Mesodermal cell (in vitro differentiated cells): ENCODE measurements around the gene MAPK8IP3. TPM values are rescaled to one million over a fixed set of nuclear protein-coding genes. Genes with fewer than 3 reads are reported as not detected.

Experiments used
- H3K27ac ChIP-seq: 2 replicates; pipeline ENCODE4 v1.7.0; 2013; ENCODE audit warnings: mild to moderate bottlenecking, low read depth, low read length, moderate library complexity; ENCODE audit not compliant: severe bottlenecking
- H3K36me3 ChIP-seq: 2 replicates; pipeline ENCODE4 v1.7.1; 2013; ENCODE audit warnings: mild to moderate bottlenecking, low read length, moderate library complexity; ENCODE audit not compliant: control insufficient read depth, insufficient read depth
- H3K4me1 ChIP-seq: one replicate; pipeline ENCODE4 v1.7.1; 2013; ENCODE audit warnings: mild to moderate bottlenecking, low read length; ENCODE audit not compliant: insufficient read depth, control insufficient read depth, poor library complexity, severe bottlenecking
- H3K4me3 ChIP-seq: 2 replicates; pipeline ENCODE4 v1.7.0; 2013; ENCODE audit warnings: low read length, control low read depth, mild to moderate bottlenecking; ENCODE audit not compliant: insufficient read depth, poor library complexity, severe bottlenecking; ENCODE audit errors: extremely low read depth
- H3K9me3 ChIP-seq: 2 replicates; pipeline ENCODE4 v1.7.1; 2013; ENCODE audit warnings: mild to moderate bottlenecking, low read length, moderate library complexity; ENCODE audit not compliant: control insufficient read depth
- WGBS, 2 experiments: methylation state at CpG; one replicate each; pipeline ENCODE4 v1.1.5; 2013; ENCODE audit warnings: missing lambda C conversion rate in 2 of 2; ENCODE audit not compliant: insufficient coverage in 2 of 2; 5-methylcytosine and 5-hydroxymethylcytosine counted together
- polyA plus RNA-seq, 2 experiments: library from polyadenylated mRNA; stranded (reverse); fragments of 50-300 nt; gene quantifications; one replicate each; pipeline ENCODE4 v1.2.3, GENCODE V29; 2013

Gene MAPK8IP3, protein sequence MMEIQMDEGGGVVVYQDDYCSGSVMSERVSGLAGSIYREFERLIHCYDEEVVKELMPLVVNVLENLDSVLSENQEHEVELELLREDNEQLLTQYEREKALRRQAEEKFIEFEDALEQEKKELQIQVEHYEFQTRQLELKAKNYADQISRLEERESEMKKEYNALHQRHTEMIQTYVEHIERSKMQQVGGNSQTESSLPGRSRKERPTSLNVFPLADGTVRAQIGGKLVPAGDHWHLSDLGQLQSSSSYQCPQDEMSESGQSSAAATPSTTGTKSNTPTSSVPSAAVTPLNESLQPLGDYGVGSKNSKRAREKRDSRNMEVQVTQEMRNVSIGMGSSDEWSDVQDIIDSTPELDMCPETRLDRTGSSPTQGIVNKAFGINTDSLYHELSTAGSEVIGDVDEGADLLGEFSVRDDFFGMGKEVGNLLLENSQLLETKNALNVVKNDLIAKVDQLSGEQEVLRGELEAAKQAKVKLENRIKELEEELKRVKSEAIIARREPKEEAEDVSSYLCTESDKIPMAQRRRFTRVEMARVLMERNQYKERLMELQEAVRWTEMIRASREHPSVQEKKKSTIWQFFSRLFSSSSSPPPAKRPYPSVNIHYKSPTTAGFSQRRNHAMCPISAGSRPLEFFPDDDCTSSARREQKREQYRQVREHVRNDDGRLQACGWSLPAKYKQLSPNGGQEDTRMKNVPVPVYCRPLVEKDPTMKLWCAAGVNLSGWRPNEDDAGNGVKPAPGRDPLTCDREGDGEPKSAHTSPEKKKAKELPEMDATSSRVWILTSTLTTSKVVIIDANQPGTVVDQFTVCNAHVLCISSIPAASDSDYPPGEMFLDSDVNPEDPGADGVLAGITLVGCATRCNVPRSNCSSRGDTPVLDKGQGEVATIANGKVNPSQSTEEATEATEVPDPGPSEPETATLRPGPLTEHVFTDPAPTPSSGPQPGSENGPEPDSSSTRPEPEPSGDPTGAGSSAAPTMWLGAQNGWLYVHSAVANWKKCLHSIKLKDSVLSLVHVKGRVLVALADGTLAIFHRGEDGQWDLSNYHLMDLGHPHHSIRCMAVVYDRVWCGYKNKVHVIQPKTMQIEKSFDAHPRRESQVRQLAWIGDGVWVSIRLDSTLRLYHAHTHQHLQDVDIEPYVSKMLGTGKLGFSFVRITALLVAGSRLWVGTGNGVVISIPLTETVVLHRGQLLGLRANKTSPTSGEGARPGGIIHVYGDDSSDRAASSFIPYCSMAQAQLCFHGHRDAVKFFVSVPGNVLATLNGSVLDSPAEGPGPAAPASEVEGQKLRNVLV (N-terminal part only)
- polyA plus RNA-seq (2013, experiment 1 of 2), result 77.3 TPM
- polyA plus RNA-seq (2013, experiment 2 of 2), result 50.7 TPM

DNA sequence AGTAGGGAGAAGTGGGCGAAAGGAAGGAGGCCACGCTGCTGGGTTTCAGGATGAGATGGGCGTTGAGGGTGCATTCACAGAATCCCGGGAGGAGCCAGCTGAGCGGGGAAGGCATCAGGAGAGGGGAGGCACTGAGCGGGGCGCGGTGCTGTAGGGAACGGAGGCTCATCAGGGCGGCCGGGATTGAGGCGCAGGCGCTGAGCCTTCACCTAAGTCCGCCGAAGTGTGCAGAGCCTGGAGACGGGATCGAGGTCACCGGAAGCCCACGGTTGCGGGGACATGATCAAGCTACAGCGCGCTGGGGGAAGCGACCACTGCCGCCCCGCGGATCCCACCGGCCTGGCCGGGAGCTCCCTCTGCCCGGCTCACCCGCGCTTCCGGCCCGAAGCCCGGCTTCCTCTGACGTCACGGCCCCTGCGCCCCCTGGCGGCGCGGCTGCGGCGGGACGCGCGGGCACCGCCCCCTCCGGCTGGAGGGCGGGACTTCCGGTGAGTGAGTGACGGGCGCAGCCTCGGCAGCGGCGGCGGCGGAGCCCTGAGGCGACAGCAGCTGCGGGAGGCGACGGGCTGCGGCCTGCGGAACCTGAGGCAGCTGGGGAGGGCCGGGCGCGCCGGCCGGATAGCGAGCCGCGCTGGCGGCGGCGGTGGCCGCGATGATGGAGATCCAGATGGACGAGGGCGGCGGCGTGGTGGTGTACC lies at the start of gene MAPK8IP3:
Gene MAPK8IP3 (plus strand): TSS at position 508 of the 698 bp plus-strand sequence. CDS start 145 bp downstream, at position 653.
- peak within 1 kb of the TSS; percentile 95 for H3K4me3 ChIP-seq
- 0% methylated on average over 61 to 71 of the region's 79 CpGs for WGBS, 2 experiments
- peak within 1 kb of the TSS; percentile 93 for H3K27ac ChIP-seq
- H3K4me1 ChIP-seq, result peaks cover 21% of the 10 kb centered on the region
- H3K9me3 ChIP-seq, result no peaks in the 10 kb centered on the region
- H3K36me3 ChIP-seq, result peaks cover 33% of the 10 kb centered on the region

DNA sequence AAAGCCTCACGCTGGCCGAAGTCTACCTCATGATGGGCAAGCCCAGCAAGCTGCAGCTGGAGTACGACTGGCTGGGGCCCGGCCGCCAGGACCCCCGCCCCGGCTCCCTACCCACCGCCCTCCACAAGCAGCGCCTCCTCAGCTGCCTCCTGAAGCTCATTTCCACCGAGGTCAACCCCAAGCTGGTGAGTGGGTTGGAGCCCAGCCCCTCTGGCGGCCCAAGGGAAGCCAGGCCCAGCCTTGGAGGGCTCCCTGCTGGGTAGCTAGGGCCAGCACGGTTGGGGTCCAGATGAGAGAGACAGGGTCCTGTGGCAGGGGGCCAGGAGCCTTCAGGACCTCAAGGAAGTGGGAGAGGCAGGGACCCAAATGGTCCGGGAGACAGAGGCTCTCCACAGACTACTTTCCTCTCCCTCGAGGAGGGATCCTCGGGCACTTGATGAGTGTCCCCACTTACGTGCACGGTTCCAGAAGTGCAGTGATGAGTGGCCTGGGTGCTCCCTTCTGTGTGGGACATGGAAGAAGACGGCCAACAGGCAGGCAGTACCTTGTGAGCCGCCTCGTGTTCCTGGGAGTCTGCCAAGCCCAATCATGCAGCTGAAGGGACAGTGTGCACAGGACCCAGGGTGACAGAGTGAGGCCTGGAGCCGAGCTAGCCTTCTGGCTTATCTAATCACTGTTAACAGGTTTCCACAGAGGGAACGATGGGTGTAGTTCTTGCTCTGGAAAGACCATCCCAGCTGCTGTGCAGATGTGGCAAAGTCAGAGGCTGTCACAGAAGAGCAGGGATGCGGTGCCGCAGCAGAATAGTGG lies 49.0 kb upstream of the MAPK8IP3 start:
- Histone ChIP-seq H3K36me3 (peaks cover 76% of the 10 kb centered on the region), H3K9me3 (no peaks in the 10 kb centered on the region), H3K4me3 (no peak overlapping the region), H3K27ac (no peak overlapping the region), H3K4me1 (no peaks in the 10 kb centered on the region)
- 92 to 95% methylated on average over 22 to 23 of the region's 24 CpGs for WGBS, 2 experiments

DNA sequence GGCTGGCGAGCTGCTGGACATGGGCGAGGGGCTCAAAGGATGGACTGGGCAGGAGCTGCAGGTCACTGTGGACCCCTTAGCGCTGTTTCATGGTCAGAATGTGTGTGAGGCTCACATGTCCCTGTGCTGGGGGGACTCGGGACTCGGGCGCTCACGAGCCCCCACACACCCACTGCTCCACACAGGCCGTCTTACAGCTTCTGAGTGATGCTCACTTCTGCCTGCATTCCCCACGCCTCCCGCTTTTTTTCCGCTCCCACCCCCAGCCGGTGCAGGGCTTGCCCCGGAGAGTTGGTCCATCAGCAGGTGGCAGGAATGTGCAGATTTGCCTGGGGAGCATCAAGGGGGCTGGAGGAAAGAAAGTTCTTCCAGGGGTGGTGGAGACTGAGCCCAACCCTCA lies 48.2 kb upstream of the MAPK8IP3 start:
- Histone ChIP-seq H3K36me3 (peaks cover 76% of the 10 kb centered on the region), H3K27ac (no peak overlapping the region), H3K4me3 (no peak overlapping the region), H3K9me3 (no peaks in the 10 kb centered on the region), H3K4me1 (no peaks in the 10 kb centered on the region)
- WGBS, 2 experiments, result 98 to 100% methylated on average over 5 to 7 of the region's 13 CpGs

DNA sequence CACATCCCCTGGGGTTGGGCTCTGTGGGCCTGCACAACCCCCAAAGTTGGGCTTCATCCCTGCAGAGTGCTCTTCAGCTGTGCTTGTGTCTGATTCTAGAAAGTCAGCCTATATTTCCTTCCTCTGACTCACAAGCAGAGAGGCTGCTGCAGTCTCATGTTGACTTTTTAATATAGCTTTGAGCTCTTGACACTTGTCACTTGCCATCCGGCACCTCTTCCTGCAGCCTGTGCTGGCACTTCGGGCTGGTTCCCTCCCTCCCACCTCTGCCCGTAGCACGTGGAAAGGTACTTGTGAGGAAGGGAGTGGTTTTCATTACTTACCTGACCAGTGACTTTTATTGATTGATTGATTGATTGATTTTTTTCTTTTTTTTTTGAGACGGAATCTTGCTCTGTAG lies 47.0 kb upstream of the MAPK8IP3 start:
- no peak overlapping the region for H3K4me3 ChIP-seq
- H3K4me1 ChIP-seq, result no peaks in the 10 kb centered on the region
- H3K27ac ChIP-seq, result no peak overlapping the region
- peaks cover 78% of the 10 kb centered on the region for H3K36me3 ChIP-seq
- no peaks in the 10 kb centered on the region for H3K9me3 ChIP-seq
- 86 to 100% methylated on average over 1 to 2 of the region's 5 CpGs for WGBS, 2 experiments

DNA sequence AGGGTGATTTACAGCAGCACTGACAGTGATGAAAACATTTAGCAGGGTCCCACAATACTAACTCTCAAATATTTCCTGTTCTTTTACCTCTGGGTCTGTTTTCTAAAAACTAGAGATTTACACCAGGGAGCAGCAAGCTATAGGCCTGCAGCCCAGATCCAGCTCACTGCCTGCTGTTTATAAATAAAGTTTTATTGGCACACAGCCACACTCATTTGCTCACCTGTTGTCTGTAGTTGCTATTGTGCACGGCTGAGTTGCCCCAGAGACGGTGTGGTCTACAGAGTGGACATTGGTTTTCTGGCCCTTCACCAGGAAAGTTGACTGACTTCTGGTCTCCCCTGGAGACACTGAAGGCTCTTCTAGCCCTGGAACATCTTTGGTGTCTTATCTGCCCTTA lies 44.2 kb upstream of the MAPK8IP3 start:
- Histone ChIP-seq H3K4me3 (no peak overlapping the region), H3K36me3 (peaks cover 75% of the 10 kb centered on the region), H3K4me1 (no peaks in the 10 kb centered on the region), H3K9me3 (no peaks in the 10 kb centered on the region), H3K27ac (no peak overlapping the region)
- WGBS, 2 experiments, result 100% methylated on average over 2 of the region's 2 CpGs

DNA sequence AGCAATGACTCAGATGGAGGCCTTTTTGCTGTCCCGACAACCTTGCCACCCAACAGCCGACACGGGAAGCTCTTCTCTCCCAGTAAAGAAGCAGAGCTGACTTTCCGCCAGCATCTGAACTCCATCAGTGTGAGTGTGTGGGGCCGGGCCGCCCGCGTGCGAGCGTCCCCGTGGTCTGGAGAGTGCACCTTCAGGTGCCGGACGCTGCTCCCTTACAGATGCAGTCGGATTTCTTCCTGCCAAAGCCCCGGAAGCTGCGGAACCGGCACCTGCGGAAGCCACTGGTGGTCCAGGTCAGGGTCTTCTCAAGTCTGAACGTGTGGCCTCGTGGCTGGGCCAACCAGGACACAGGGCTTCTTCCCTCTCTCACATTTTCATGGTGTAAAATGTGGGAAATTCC lies 43.5 kb upstream of the MAPK8IP3 start:
- WGBS, 2 experiments, result 98% methylated on average over 17 to 19 of the region's 20 CpGs
- H3K27ac ChIP-seq, result no peak overlapping the region
- H3K9me3 ChIP-seq, result no peaks in the 10 kb centered on the region
- H3K36me3 ChIP-seq, result peaks cover 75% of the 10 kb centered on the region
- H3K4me1 ChIP-seq, result no peaks in the 10 kb centered on the region
- H3K4me3 ChIP-seq, result no peak overlapping the region

DNA sequence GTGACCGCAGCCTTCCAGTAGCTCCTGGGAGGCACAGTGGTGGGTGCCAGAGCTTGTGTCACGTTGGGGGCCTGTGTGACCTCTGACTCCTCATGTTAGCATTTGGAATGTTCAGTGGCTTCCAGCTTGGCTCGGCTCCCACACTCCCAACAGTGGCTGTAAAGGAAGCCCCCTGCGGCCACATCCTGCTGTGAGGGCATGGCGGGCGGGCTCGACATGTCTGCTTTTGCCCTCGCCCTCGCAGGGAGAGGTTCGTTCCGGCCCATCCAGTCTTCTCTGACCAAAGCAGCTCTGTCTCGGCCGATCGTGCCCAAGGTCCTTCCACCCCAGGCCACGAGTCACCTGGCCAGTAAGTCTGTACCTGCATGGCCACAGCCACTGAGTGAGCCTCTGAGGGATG lies 40.2 kb upstream of the MAPK8IP3 start:
- H3K9me3 ChIP-seq, result no peaks in the 10 kb centered on the region
- H3K4me3 ChIP-seq, result no peak overlapping the region
- WGBS, 2 experiments, result 85 to 93% methylated on average over 12 to 15 of the region's 15 CpGs
- H3K27ac ChIP-seq, result no peak overlapping the region
- H3K4me1 ChIP-seq, result no peaks in the 10 kb centered on the region
- H3K36me3 ChIP-seq, result peaks cover 91% of the 10 kb centered on the region

DNA sequence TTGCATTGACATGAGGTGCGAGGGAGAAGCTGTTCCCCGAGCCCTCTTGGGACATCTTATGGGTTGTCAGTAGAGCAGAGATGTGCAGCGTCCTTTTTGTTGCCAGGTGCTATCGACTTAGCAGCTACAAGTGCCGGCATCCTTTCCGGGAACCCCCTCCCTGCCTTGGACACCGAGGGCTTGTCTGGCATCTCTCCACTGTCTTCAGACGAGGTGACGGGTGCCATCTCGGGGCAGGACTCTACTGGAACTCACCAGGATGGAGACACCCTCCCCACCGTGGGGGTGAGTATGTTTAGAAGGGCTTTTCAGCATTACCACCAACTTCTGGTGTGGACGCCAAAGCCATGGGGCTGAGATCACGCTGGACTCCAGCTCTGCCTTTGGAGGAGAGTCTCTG lies 39.7 kb upstream of the MAPK8IP3 start:
- Histone ChIP-seq H3K9me3 (no peaks in the 10 kb centered on the region), H3K36me3 (peaks cover 93% of the 10 kb centered on the region), H3K4me3 (no peak overlapping the region), H3K4me1 (no peaks in the 10 kb centered on the region), H3K27ac (no peak overlapping the region)
- WGBS, 2 experiments, result 94 to 100% methylated on average over 8 to 9 of the region's 13 CpGs

DNA sequence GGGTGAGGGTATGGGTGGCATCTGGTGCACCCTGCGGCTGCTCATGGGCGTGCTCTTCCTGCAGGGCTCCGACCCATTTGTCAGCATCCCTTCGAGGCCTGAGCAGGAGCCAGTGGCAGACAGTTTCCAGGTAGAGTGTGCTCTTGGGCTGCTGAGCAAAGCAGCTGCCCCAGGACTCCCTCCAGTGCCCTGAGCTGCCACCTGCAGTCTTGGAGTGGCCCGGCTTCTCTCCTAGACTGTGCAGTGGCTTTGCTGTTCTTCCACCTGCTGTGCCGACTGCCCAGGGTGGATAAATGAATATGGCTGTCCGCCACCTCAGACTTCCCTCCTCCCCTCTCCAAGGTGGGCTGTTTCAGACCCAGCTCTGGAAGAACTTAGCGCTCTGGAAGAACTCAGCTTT lies 38.7 kb upstream of the MAPK8IP3 start:
- H3K27ac ChIP-seq, result no peak overlapping the region
- no peaks in the 10 kb centered on the region for H3K9me3 ChIP-seq
- H3K4me1 ChIP-seq, result no peaks in the 10 kb centered on the region
- WGBS, 2 experiments, result 95 to 96% methylated on average over 5 to 7 of the region's 8 CpGs
- no peak overlapping the region for H3K4me3 ChIP-seq
- peaks cover 94% of the 10 kb centered on the region for H3K36me3 ChIP-seq
